ENCODE measurements around the gene UGT1A7.

DNA sequence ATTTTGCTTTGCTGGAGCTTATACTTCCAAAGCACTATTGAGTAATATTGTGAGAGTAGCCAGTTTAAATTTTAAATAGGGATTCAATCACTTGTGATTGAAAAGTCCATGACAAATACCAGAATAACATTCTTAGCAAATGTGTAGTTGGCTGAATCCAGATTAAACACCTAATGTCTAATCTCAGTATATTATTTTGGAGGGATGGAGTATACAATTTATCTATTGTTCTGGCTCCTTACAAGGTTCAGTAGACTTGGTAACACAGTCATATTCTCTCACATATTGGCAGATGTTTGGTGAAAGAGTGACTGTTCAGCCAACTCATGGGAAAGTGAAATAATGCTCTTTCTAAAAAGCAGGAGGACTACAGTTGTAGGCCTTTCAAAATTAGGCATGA is 7.8 kb upstream of the UGT1A7 start:
- TF ChIP-seq, protein P1, sequence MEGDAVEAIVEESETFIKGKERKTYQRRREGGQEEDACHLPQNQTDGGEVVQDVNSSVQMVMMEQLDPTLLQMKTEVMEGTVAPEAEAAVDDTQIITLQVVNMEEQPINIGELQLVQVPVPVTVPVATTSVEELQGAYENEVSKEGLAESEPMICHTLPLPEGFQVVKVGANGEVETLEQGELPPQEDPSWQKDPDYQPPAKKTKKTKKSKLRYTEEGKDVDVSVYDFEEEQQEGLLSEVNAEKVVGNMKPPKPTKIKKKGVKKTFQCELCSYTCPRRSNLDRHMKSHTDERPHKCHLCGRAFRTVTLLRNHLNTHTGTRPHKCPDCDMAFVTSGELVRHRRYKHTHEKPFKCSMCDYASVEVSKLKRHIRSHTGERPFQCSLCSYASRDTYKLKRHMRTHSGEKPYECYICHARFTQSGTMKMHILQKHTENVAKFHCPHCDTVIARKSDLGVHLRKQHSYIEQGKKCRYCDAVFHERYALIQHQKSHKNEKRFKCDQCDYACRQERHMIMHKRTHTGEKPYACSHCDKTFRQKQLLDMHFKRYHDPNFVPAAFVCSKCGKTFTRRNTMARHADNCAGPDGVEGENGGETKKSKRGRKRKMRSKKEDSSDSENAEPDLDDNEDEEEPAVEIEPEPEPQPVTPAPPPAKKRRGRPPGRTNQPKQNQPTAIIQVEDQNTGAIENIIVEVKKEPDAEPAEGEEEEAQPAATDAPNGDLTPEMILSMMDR (IDR thresholded peaks at IDR 0.05; ENCODE audit: insufficient read depth, low read length, poor library complexity, severe bottlenecking): no peak
- no peak for TF ChIP-seq EZH2phosphoT487 (conservative IDR thresholded peaks at IDR 0.05; ENCODE audit: low read length)
